Heart right ventricle (tissue), 16 donors: ENCODE measurements around the gene PCCA. TPM values are rescaled to one million over a fixed set of nuclear protein-coding genes. Genes with fewer than 3 reads are reported as not detected.

ENCODE experiments used
- ATAC-seq, 8 donors: fragments of 200-7000 bp; cut with Tn5 transposase; one replicate each; pipeline ENCODE4 v1.9.1; 2020; ENCODE audit warnings: mild to moderate bottlenecking in 8 of 8, moderate library complexity in 8 of 8, moderate number of reproducible peaks in 1 of 8
- DNase-seq, 2 donors: peaks; one replicate each; pipeline ENCODE4 v3.0.0-alpha.2; 2020
- H3K27ac ChIP-seq, 10 donors: fragments of 200-600 bp; sonication (generic) in 2 of 10; one replicate each; pipeline versions ENCODE4 v1.5.0 to v1.8.0; 2020 to 2022; ENCODE audit warnings: mild to moderate bottlenecking in 3 of 10
- H3K27me3 ChIP-seq, 7 donors: fragments of 200-600 bp; one replicate each; pipeline ENCODE4 v1.8.0; 2021 to 2022; ENCODE audit warnings: mild to moderate bottlenecking in 2 of 7
- H3K36me3 ChIP-seq, 9 donors: fragments of 200-600 bp; sonication (generic) in 1 of 9; one replicate each; pipeline versions ENCODE4 v1.5.0 to v1.8.0; 2020 to 2022; ENCODE audit warnings: mild to moderate bottlenecking in 2 of 9
- H3K4me1 ChIP-seq, 9 donors: fragments of 200-600 bp; sonication (generic) in 1 of 9; one replicate each; pipeline versions ENCODE4 v1.5.0 to v1.8.0; 2020 to 2022; ENCODE audit warnings: mild to moderate bottlenecking in 4 of 9
- H3K4me3 ChIP-seq, 10 donors: fragments of 200-600 bp; sonication (generic) in 2 of 10; one replicate each; pipeline versions ENCODE4 v1.5.0 to v1.8.0; 2020 to 2022; ENCODE audit warnings: mild to moderate bottlenecking in 7 of 10, moderate library complexity in 2 of 10
- H3K9me3 ChIP-seq, 11 donors: fragments of 200-600 bp in 10 of 11; sonication (generic) in 2 of 11; one replicate each; pipeline versions ENCODE4 v1.5.0 to v1.8.0; 2013 to 2022; ENCODE audit warnings: mild to moderate bottlenecking in 2 of 11, control low read depth in 1 of 11, moderate library complexity in 1 of 11
- WGBS, 2 donors: extraction: QIAGEN DNeasy Blood & Tissue Kit; methylation state at CpG; one replicate each; pipeline ENCODE4 v1.1.7; 2013; ENCODE audit warnings: inconsistent platforms in 1 of 2; 5-methylcytosine and 5-hydroxymethylcytosine counted together
- intact Hi-C, 10 donors: fragments of 100-400 bp; cut with DNase I; formaldehyde crosslinking; loops; one replicate each; pipeline versions ENCODE4 v1.11.1 to v1.14.2; 2022
- polyA plus RNA-seq, 2 donors: library from polyadenylated mRNA; stranded (reverse); fragments of 200-250 nt; gene quantifications; one replicate each; pipeline ENCODE4 v1.2.3, GENCODE V29; 2013
- total RNA-seq, 10 donors: library from RNA; stranded (reverse); fragmentation: NEBNext Ultra II Directional in 3 of 10; extraction: Animal tissue kit (Norgen Biotek cat#: 25700) in 3 of 10; gene quantifications; one replicate each; pipeline versions ENCODE4 v1.2.1 to v1.2.4, GENCODE V29; 2021 to 2023
- TF ChIP-seq, protein P1 (sequence below), 9 donors: fragments of 200-600 bp; sonication (generic) in 2 of 9; IDR thresholded peaks; one replicate each; pipeline versions ENCODE4 v1.5.0 to v1.8.0; 2021 to 2022; ENCODE audit warnings: antibody characterized with exemption in 9 of 9, mild to moderate bottlenecking in 5 of 9, moderate library complexity in 1 of 9
- donor health status: Arrhythmogenic right ventricular cardiomyopathy.
- donor health status: ischemic (EF 13 %, LVEDD 7.1; RV severe dilation, severe dysfunction).
- donor health status: healthy with polysubstance abuse.
- donor health status: DM: no; HTN: yes; CAD: no.
- donor health status: DM: no; HTN: no; CAD: no.
- donor health status: ischemic (EF 25% LVEDD 6.9; RV normal size, moderate dysfunction).
- donor health status: ischemic (EF 25% LVEDD 5.7; RV mildly dilated, moderate dysfunction).
- donor health status: healthy.
- donor health status: DM: yes; HTN: yes; CAD: no.
- donor health status: Ischemic cardiomyopathy.
- donor health status: ischemic (EF 35%, LVEDD 5.7; RV mildly dilated, moderate dysfunction).
- donor health status: nonischemic (EF 11% LVEDD 7.7; RV severe dilation, severe dysfunction).
- donor health status: DM: yes; HTN: yes; CAD: no.
- donor health status: PGD.
- donor health status: ischemic (EF 29% LVEDD 5.4; RV normal size, mild dysfunction).
- donor health status: nonischemic (EF 23%, LVEDD 6.1; RV moderate dilation, normal function).

The PCCA gene
- total and polyA plus RNA-seq, 12 donors: 21.2 to 71.9 (median 60.7) TPM

DNA sequence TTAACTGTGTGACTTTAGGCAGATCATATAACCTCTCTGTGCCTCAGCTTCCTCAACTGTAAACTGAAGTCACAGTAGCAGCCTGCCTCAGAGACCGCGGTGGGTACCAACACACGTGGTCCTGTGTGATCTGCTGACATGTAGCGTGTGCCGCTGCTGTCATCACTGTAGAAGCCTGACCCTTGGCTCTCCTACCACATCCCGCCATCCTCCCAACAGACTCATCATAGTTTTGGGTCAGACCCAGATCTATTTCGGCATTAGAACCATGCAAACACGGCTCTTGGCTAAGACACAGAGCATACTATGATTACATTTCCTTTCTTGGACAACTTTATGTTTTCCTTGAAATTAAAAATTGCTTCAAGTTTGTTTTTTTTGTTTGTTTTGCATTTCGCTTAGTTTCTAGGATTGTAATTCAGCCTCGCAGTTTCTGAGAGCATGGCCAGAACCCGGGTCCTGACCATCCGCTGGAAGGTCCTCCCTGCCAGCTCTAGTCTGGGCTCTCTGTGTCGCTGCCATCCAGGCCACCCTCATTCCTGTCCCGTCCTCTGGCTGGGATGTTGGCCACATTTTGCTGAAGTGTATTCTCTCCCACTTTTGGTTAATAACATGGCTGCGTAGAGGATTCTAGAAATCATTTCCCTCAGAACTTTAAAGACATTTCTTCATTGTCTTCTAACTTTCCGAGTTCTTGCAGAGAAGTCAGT is 446.7 kb downstream of the PCCA start:
- DNase-seq (no peak), ATAC-seq (peak in 4 of 8 donors; percentile 39 to 66 (median 43))
- Histone ChIP-seq H3K36me3 (peaks cover 0 to 18% (median 3%) of the 10 kb centered on the region in 9 donors), H3K9me3 (peaks cover 0 to 18% (median 0%) of the 10 kb centered on the region in 11 donors), H3K4me3 (no peak overlapping the region), H3K27me3 (no peaks in the 10 kb centered on the region), H3K4me1 (peaks cover 0 to 3% (median 0%) of the 10 kb centered on the region in 9 donors), H3K27ac (no peak overlapping the region)
- intact Hi-C loops: no loop called here
- WGBS, 2 donors: 69 to 72% methylated on average over 16 of the region's 16 CpGs
- TF ChIP-seq, protein P1, sequence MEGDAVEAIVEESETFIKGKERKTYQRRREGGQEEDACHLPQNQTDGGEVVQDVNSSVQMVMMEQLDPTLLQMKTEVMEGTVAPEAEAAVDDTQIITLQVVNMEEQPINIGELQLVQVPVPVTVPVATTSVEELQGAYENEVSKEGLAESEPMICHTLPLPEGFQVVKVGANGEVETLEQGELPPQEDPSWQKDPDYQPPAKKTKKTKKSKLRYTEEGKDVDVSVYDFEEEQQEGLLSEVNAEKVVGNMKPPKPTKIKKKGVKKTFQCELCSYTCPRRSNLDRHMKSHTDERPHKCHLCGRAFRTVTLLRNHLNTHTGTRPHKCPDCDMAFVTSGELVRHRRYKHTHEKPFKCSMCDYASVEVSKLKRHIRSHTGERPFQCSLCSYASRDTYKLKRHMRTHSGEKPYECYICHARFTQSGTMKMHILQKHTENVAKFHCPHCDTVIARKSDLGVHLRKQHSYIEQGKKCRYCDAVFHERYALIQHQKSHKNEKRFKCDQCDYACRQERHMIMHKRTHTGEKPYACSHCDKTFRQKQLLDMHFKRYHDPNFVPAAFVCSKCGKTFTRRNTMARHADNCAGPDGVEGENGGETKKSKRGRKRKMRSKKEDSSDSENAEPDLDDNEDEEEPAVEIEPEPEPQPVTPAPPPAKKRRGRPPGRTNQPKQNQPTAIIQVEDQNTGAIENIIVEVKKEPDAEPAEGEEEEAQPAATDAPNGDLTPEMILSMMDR (IDR thresholded peaks at IDR 0.05): no peak

DNA sequence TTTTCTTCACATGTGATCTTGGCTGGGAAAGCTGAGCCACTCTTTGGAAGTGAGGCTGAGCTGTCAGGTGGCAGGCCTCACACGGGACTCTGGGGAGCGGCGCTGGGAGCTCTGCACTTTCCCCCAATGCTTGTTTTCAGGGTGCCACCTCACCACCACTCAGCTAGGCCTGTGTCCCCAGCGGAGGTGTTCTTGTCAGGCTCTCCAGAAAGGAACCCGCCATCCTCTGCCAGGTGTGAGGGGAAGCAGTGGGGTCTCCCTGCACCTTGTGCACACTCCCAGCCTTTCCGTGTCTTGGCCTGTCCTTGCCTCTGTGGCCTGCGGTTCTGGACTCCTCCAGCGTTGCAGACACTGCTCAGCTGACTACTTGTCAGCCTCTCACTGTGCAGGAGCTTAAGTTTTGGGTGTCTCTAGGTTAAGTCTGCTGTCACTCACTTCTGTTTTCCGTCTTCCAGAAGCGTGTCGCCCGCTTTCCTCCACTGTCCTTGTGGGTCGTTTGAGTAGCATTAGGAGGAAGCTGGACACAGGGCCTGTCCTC is 447.8 kb downstream of the PCCA start:
- Histone ChIP-seq H3K27me3 (no peaks in the 10 kb centered on the region), H3K4me1 (peaks cover 0 to 3% (median 0%) of the 10 kb centered on the region in 9 donors), H3K4me3 (no peak overlapping the region), H3K36me3 (peaks cover 0 to 10% (median 3%) of the 10 kb centered on the region in 9 donors), H3K27ac (no peak overlapping the region), H3K9me3 (peaks cover 0 to 18% (median 0%) of the 10 kb centered on the region in 11 donors)
- intact Hi-C loops: no loop called here
- TF ChIP-seq, protein P1 (IDR thresholded peaks at IDR 0.05): no peak
- ATAC-seq (no peak), DNase-seq (no peak)
- WGBS, 2 donors: 89 to 90% methylated on average over 13 of the region's 13 CpGs

DNA sequence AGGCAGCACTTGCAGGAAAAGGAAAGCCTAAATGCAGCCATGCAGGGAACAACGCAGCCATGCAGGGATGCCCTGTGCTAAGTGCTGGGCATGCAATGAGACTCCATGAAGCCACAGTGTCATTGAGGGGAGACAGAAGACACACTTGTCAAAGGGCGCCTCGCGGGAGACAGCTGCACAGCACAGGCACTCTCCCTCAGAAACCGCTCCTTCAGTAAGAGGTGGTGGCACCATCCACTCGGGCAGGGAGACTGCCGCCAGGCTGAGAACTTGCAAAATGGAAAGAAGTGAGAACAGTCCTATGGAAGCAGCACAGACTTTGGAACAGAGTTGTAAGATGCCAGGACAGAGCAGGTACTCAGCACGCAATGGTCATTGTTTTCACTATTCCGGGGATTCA is 448.6 kb downstream of the PCCA start:
- intact Hi-C loops: no loop called here
- TF ChIP-seq, protein P1 (IDR thresholded peaks at IDR 0.05): no peak
- no peak for DNase-seq
- ATAC-seq: no peak
- Histone ChIP-seq H3K4me1 (peaks cover 0 to 3% (median 0%) of the 10 kb centered on the region in 9 donors), H3K4me3 (no peak overlapping the region), H3K27ac (no peak overlapping the region), H3K27me3 (no peaks in the 10 kb centered on the region), H3K9me3 (peaks cover 0 to 13% (median 0%) of the 10 kb centered on the region in 11 donors), H3K36me3 (peaks cover 0 to 2% (median 0%) of the 10 kb centered on the region in 9 donors)
- WGBS, 2 donors: 91 to 95% methylated on average over 9 of the region's 9 CpGs

DNA sequence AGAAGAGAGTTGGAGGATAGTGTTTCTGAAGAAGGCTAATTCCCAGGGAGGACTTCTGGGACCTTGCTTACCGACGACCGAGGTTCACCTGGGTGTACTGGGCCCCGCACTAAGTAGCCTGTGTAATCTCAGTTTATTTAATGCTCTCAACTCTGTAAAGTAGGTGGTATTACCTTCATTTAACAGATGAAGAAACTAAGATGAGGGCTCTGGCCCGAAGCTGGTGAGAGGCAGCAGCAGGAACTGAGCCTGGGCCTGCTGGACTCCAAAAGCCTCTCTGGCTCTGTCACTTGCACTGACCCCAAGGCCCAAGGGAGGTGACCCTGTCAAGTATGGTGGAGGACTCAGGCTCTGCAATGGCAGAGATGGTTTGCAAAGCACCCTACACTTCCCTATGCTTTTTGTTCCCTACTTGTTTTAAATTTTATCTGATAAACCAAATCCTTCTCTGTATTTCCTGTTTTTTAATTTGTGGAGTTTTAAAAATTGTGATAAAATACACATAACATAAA is 449.1 kb downstream of the PCCA start:
- peaks cover 0 to 6% (median 0%) of the 10 kb centered on the region in 9 donors for H3K4me1 ChIP-seq
- H3K27ac ChIP-seq: no peak overlapping the region
- DNase-seq: no peak
- no peaks in the 10 kb centered on the region for H3K27me3 ChIP-seq
- no peak overlapping the region for H3K4me3 ChIP-seq
- WGBS, 2 donors: 95 to 100% methylated on average over 5 of the region's 5 CpGs
- intact Hi-C loops: no loop called here
- ATAC-seq: no peak
- H3K9me3 ChIP-seq: peaks cover 0 to 13% (median 0%) of the 10 kb centered on the region in 11 donors
- TF ChIP-seq, protein P1 (IDR thresholded peaks at IDR 0.05): no peak
- H3K36me3 ChIP-seq: no peaks in the 10 kb centered on the region
